ENCODE data around the gene LRIT2. TPM values are rescaled to one million over a fixed set of nuclear protein-coding genes. Genes with fewer than 3 reads are reported as not detected.

Gene LRIT2
- total RNA-seq, 2 experiments from 2014 or later: not detected

- ATAC-seq (no peak), DNase-seq (no peak)
- no peak for TF ChIP-seq CTCF (IDR thresholded peaks at IDR 0.05)
- H3K36me3 Mint-ChIP-seq (ENCODE audit: low read depth): no peaks in the 10 kb centered on the region
- H3K4me1 Mint-ChIP-seq (ENCODE audit: low read depth): no peaks in the 10 kb centered on the region
- H3K27me3 Mint-ChIP-seq: peaks cover 2% of the 10 kb centered on the region
- no peak within 1 kb of the TSS for H3K4me3 Mint-ChIP-seq
- ChIA-PET CTCF (interaction anchor here (2.8 kb wide), 1 partner anchor 12 kb away, joined by 12 read pairs; no protein-coding TSS in a partner anchor), POLR2A (no interaction called here)
- no peaks in the 10 kb centered on the region for H3K9me3 Mint-ChIP-seq
- intact Hi-C loops (cut with micrococcal nuclease): no loop called here
- no peak within 1 kb of the TSS for H3K27ac Mint-ChIP-seq
Observed at GRCh38 chr10:84244651-84245270, 19.4 kb upstream of the LRIT2 start, which contains the start of gene RGR. Gene RGR (plus strand): TSS chr10:84245053. CDS start chr10:84245091, 38 bp downstream.

GRCh38 chr10:84243759-84244158 lies 18.4 kb upstream of the LRIT2 start:
- Mint-ChIP-seq H3K4me3 (no peak overlapping the region), H3K27ac (no peak overlapping the region), H3K9me3 (no peaks in the 10 kb centered on the region), H3K27me3 (peaks cover 2% of the 10 kb centered on the region), H3K4me1 (ENCODE audit: low read depth) (no peaks in the 10 kb centered on the region), H3K36me3 (ENCODE audit: low read depth) (no peaks in the 10 kb centered on the region)
- intact Hi-C loops (cut with micrococcal nuclease): no loop called here
- no peak for DNase-seq
- ATAC-seq: no peak
- TF ChIP-seq CTCF (IDR thresholded peaks at IDR 0.05): no peak
- ChIA-PET POLR2A (no interaction called here), CTCF (interaction anchor here (0.8 kb wide), 1 partner anchor 293 kb away, joined by 4 read pairs; no protein-coding TSS in a partner anchor)

- DNase-seq (no peak), ATAC-seq (no peak)
- H3K4me1 Mint-ChIP-seq (ENCODE audit: low read depth): no peaks in the 10 kb centered on the region
- intact Hi-C loops (cut with micrococcal nuclease): no loop called here
- ChIA-PET POLR2A (interaction anchor here (1.6 kb wide), 1 partner anchor 16 kb away, joined by 4 read pairs; no protein-coding TSS in a partner anchor), CTCF (interaction anchor here (2.0 to 3.5 kb wide), 2 partner anchors 15 to 188 kb away, joined by 4 to 11 read pairs; no protein-coding TSS in a partner anchor)
- H3K36me3 Mint-ChIP-seq (ENCODE audit: low read depth): no peaks in the 10 kb centered on the region
- H3K4me3 Mint-ChIP-seq: no peak within 1 kb of the TSS
- no peak for TF ChIP-seq CTCF (IDR thresholded peaks at IDR 0.05)
- H3K27ac Mint-ChIP-seq: no peak within 1 kb of the TSS
- H3K9me3 Mint-ChIP-seq: no peaks in the 10 kb centered on the region
- H3K27me3 Mint-ChIP-seq: peaks cover 10% of the 10 kb centered on the region
Observed at GRCh38 chr10:84241185-84241790, 15.9 kb upstream of the LRIT2 start, which contains the start of gene LRIT1. Gene LRIT1 (minus strand): TSS chr10:84241546. CDS start chr10:84241439, 107 bp downstream.

- Mint-ChIP-seq H3K36me3 (ENCODE audit: low read depth) (no peaks in the 10 kb centered on the region), H3K4me3 (no peak overlapping the region), H3K27me3 (peaks cover 17% of the 10 kb centered on the region), H3K9me3 (no peaks in the 10 kb centered on the region), H3K27ac (no peak overlapping the region), H3K4me1 (ENCODE audit: low read depth) (no peaks in the 10 kb centered on the region)
- no peak for ATAC-seq
- ChIA-PET CTCF (interaction anchor here (1.3 to 3.5 kb wide), 4 partner anchors 17 to 299 kb away, joined by 3 to 11 read pairs (median 4); no protein-coding TSS in a partner anchor), POLR2A (no interaction called here)
- no peak for TF ChIP-seq CTCF (IDR thresholded peaks at IDR 0.05)
- intact Hi-C loops (cut with micrococcal nuclease): no loop called here
- no peak for DNase-seq
Observed at GRCh38 chr10:84238909-84239308, 13.6 kb upstream of the LRIT2 start.
